Measurements from ENCODE around the gene GOLGA1. TPM values are rescaled to one million over a fixed set of nuclear protein-coding genes. Genes with fewer than 3 reads are reported as not detected.

The GOLGA1 gene
- total and polyA plus RNA-seq, 2 of the 13 experiments (the other 11 are each of a cell fraction or from before 2014, with no cell fraction given), result 12.7 to 15.9 TPM

DNA sequence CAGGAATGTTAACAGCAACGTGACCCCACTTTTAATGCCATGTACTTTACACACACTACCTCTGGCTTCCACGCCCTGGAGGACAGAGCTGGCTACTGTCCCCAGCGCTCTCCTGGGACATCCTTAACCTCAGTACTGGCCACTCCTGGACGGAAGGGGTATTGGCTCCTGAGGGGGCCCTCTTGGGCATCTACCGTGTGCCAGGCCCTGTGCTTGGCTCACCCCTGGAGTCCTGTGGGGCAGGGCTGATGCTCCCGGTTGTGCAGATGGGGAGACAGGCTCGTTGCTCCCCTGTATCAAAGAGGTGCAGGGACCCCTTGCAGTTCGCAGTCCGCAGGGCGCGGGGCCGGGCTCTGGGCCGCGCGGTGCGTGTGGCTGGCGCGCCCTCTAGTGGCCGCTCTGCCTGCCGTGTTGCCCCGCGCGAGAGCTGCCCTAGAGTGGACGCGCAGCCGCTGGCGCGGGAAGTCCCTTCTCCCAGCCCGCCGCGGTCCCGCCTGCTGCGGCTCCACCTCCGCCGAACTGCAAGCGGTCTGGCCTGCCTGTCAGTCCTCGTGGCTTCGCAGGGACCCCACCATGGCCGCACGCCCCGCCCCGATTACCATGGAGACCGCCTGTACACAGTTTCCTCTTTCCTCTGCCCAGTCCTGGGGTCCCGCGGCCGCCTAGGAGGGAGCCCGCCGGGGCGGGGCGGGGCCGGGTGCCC is 87.9 kb downstream of the GOLGA1 start, which contains the start of gene WDR38 (continued):
- TF ChIP-seq, protein P1, sequence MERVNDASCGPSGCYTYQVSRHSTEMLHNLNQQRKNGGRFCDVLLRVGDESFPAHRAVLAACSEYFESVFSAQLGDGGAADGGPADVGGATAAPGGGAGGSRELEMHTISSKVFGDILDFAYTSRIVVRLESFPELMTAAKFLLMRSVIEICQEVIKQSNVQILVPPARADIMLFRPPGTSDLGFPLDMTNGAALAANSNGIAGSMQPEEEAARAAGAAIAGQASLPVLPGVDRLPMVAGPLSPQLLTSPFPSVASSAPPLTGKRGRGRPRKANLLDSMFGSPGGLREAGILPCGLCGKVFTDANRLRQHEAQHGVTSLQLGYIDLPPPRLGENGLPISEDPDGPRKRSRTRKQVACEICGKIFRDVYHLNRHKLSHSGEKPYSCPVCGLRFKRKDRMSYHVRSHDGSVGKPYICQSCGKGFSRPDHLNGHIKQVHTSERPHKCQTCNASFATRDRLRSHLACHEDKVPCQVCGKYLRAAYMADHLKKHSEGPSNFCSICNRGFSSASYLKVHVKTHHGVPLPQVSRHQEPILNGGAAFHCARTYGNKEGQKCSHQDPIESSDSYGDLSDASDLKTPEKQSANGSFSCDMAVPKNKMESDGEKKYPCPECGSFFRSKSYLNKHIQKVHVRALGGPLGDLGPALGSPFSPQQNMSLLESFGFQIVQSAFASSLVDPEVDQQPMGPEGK (CRISPR knock-in tag; IDR thresholded peaks at IDR 0.05), result peak; percentile 26; the same call in 1 of the 2 replicates
- TF ChIP-seq MEIS1 (CRISPR knock-in tag; IDR thresholded peaks at IDR 0.05; ENCODE audit: borderline replicate concordance) (no peak), CENPX (CRISPR knock-in tag; IDR thresholded peaks at IDR 0.05) (no peak), CBX1 (IDR thresholded peaks at IDR 0.05; ENCODE audit: low read depth) (no peak), RXRB (CRISPR knock-in tag; IDR thresholded peaks at IDR 0.05; ENCODE audit: borderline replicate concordance) (no peak; the same call in 1 of the 2 replicates), ZSCAN31 (CRISPR knock-in tag; IDR thresholded peaks at IDR 0.05; ENCODE audit: low read depth) (no peak), PPARG (CRISPR knock-in tag; conservative IDR thresholded peaks at IDR 0.05) (no peak), ZNF746 (CRISPR knock-in tag; IDR thresholded peaks at IDR 0.05) (no peak), KDM6A (CRISPR knock-in tag; IDR thresholded peaks at IDR 0.05; ENCODE audit: low read depth) (no peak), NR2F6 (IDR thresholded peaks at IDR 0.05) (no peak), NR2F6 (CRISPR knock-in tag; IDR thresholded peaks at IDR 0.05) (no peak), SNAPC2 (CRISPR knock-in tag; IDR thresholded peaks at IDR 0.05) (no peak), FOXO1 (CRISPR knock-in tag; IDR thresholded peaks at IDR 0.05) (peak; percentile 60; the same call in 1 of the 2 replicates)
- TF ChIP-seq, protein P2, sequence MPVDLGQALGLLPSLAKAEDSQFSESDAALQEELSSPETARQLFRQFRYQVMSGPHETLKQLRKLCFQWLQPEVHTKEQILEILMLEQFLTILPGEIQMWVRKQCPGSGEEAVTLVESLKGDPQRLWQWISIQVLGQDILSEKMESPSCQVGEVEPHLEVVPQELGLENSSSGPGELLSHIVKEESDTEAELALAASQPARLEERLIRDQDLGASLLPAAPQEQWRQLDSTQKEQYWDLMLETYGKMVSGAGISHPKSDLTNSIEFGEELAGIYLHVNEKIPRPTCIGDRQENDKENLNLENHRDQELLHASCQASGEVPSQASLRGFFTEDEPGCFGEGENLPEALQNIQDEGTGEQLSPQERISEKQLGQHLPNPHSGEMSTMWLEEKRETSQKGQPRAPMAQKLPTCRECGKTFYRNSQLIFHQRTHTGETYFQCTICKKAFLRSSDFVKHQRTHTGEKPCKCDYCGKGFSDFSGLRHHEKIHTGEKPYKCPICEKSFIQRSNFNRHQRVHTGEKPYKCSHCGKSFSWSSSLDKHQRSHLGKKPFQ (CRISPR knock-in tag; IDR thresholded peaks at IDR 0.05; ENCODE audit: insufficient replicate concordance), result no peak
- TF ChIP-seq, protein P3, sequence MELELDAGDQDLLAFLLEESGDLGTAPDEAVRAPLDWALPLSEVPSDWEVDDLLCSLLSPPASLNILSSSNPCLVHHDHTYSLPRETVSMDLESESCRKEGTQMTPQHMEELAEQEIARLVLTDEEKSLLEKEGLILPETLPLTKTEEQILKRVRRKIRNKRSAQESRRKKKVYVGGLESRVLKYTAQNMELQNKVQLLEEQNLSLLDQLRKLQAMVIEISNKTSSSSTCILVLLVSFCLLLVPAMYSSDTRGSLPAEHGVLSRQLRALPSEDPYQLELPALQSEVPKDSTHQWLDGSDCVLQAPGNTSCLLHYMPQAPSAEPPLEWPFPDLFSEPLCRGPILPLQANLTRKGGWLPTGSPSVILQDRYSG (CRISPR knock-in tag; IDR thresholded peaks at IDR 0.05), result no peak
- TF ChIP-seq, protein P4, sequence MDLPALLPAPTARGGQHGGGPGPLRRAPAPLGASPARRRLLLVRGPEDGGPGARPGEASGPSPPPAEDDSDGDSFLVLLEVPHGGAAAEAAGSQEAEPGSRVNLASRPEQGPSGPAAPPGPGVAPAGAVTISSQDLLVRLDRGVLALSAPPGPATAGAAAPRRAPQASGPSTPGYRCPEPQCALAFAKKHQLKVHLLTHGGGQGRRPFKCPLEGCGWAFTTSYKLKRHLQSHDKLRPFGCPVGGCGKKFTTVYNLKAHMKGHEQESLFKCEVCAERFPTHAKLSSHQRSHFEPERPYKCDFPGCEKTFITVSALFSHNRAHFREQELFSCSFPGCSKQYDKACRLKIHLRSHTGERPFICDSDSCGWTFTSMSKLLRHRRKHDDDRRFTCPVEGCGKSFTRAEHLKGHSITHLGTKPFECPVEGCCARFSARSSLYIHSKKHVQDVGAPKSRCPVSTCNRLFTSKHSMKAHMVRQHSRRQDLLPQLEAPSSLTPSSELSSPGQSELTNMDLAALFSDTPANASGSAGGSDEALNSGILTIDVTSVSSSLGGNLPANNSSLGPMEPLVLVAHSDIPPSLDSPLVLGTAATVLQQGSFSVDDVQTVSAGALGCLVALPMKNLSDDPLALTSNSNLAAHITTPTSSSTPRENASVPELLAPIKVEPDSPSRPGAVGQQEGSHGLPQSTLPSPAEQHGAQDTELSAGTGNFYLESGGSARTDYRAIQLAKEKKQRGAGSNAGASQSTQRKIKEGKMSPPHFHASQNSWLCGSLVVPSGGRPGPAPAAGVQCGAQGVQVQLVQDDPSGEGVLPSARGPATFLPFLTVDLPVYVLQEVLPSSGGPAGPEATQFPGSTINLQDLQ (CRISPR knock-in tag; IDR thresholded peaks at IDR 0.05), result no peak
- TF ChIP-seq, protein P5, sequence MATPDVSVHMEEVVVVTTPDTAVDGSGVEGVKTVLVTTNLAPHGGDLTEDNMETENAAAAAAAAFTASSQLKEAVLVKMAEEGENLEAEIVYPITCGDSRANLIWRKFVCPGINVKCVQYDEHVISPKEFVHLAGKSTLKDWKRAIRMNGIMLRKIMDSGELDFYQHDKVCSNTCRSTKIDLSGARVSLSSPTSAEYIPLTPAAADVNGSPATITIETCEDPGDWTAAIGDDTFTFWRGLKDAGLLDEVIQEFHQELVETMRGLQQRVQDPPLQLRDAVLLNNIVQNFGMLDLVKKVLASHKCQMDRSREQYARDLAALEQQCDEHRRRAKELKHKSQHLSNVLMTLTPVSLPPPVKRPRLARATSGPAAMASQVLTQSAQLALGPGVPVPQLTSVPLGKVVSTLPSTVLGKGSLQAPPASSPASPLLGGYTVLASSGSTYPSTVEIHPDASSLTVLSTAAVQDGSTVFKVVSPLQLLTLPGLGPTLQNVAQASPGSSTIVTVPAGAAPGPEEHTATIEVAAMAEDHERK (CRISPR knock-in tag; IDR thresholded peaks at IDR 0.05; ENCODE audit: low read depth), result no peak
- TF ChIP-seq, protein P6, sequence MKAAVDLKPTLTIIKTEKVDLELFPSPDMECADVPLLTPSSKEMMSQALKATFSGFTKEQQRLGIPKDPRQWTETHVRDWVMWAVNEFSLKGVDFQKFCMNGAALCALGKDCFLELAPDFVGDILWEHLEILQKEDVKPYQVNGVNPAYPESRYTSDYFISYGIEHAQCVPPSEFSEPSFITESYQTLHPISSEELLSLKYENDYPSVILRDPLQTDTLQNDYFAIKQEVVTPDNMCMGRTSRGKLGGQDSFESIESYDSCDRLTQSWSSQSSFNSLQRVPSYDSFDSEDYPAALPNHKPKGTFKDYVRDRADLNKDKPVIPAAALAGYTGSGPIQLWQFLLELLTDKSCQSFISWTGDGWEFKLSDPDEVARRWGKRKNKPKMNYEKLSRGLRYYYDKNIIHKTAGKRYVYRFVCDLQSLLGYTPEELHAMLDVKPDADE (CRISPR knock-in tag; IDR thresholded peaks at IDR 0.05), result no peak
- TF ChIP-seq, protein P7, sequence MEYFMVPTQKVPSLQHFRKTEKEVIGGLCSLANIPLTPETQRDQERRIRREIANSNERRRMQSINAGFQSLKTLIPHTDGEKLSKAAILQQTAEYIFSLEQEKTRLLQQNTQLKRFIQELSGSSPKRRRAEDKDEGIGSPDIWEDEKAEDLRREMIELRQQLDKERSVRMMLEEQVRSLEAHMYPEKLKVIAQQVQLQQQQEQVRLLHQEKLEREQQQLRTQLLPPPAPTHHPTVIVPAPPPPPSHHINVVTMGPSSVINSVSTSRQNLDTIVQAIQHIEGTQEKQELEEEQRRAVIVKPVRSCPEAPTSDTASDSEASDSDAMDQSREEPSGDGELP (IDR thresholded peaks at IDR 0.05; ENCODE audit: borderline replicate concordance, low read depth), result no peak

All from HepG2 (cell line).